CD4-positive, alpha-beta T cell treated with Interferon alpha-2 for 1 hour (primary cell): ENCODE measurements around the gene RERG.

ENCODE experiments used
- DNase-seq, 2 donors: peaks; one replicate each; pipeline ENCODE4 v3.0.0-alpha.2; 2020 to 2022

RERG gene

DNA sequence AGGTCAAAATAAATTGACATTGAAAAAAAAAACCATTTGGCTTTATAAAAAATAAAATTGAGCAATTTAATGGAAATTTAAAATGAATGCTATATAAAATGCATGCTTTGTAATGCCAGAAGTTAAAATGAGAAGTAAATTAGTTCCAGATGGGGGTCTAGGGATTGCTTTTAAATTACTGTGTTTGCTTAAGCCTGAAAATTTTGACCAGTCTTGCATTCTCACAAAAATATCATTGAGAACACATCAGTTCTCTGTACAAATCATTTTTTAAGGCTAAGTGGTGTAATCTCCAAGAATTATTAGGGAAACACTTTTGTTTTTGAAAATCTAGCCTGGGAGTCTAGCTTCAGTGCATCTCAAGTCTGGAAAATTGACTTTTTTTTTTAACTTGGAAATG lies 90.7 kb downstream of the RERG start:
- no peak for DNase-seq

GRCh38 chr12:15123401-15123800 lies 97.8 kb downstream of the RERG start:
- DNase-seq = no peak

DNA sequence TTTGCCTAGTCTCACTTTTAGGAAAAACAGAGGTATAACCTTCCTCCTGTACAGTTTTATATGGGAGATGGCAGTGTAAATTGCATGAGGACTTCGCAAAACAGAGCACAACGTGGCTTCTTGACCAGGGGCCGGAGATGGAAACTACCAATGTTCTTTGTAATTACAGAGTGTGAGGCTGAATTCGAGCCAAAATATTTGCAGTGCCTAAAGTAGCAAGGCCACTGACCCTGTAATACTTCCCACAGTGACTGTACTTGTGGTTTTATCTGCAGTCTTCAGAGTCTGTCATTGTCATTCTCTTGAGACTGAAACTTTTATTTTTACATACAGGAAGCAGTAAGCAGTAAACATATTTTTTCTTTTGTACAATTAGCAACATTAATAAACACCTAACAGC lies 98.9 kb downstream of the RERG start:
- no peak for DNase-seq

GRCh38 chr12:15118955-15119354 lies 102.3 kb downstream of the RERG start:
- DNase-seq = no peak

DNA sequence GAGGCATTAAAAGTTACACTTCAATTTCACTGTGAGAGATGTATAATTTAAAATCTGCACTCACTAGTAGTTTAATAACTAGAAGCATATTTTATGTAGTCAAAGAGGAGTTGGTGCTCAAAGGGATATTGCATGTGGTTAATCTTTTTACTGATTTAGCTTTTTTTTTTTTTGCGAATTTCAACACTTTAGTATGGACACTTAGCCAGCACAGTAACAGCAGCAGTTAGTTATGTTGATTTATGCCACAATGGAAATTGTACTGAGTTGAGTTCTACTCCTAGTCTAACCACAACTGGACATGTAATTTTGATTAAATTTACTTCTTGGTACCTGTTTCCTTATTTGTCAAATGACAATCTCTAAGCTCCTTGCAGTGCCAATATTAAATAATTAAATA lies 104.2 kb downstream of the RERG start:
- no peak for DNase-seq

DNA sequence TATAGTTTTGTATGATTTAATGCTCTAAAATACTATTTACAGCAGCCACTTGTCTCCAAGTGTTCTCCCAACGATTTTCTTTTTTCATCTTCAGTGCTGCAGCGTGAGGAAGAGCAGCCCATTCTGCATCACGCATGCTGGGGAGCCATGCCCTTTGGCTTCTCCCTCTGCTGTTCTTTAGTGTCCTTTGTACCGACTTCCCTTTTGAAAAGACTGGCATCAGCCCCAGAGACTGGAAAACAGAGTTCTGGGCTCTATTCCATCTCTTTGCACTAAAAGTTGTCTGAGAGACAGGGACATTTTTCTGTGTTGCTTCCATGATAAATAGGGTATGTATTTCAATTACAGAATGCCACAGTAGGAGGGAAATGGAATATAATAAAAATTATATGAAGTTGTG lies 105.1 kb downstream of the RERG start:
- no peak for DNase-seq

DNA sequence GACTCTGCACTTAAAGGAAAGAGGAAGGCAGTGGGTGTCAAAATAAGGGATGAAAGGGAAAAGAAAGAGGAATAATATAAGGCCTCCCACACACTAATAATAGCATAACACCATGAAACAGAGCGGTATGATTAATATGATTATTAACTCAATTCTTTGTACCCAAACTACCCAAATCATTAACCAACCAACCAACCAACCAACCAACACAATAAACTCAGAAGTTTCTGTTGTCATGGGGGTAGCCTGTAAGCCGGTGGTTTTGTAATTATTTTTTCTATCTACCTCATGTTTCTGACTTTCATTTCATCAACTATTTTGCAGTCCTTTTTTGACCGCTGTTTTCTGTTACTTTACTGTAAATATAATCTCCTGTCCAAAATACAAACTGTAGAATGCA lies 105.8 kb downstream of the RERG start:
- no peak for DNase-seq

DNA sequence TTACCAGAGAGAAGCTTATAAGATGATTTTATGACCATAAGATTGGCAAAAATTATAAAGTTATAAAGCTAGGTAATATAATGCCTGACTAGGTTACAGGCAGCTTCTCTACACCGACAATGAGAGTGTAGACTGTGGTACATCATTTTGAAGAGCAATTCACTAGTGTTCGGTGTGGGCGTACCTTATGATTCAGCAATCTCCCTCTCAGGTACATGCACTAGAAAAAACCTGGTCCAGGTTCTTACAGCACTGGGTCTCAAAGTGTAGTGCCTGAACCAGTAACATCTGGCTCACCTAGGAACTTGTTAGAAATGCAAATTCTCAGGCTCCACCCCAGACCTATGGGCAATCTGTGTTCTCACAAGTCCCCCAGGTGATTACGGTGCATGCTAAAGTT lies 106.7 kb downstream of the RERG start:
- DNase-seq = no peak

GRCh38 chr12:15092826-15093225 lies 128.4 kb downstream of the RERG start:
- no peak for DNase-seq

DNA sequence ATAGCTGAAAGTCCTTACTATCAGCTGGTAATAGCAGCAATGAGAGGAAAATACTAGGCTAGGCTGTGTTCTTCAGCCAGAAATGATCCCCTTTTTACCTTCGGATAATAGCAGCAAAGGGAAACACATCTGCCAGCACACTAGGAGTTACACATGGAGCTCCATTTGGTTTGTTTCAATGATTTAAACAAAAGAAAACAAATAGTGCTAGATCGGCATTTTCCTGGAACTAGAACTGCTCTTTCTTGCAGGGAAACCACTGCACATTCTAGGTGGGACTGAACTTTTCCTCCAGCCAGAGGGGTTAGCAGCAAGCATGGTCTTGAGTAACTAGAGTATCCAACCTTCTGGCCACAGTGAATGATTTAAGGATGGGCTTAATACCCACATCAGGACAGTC lies 130.8 kb downstream of the RERG start:
- no peak for DNase-seq

GRCh38 chr12:15088105-15088504 lies 133.1 kb downstream of the RERG start:
- DNase-seq = peak in 1 of 2 donors; percentile 11

- DNase-seq = peak in 1 of 2 donors; percentile 9
These were observed 143.5 kb downstream of the RERG start for GRCh38 chr12:15077751-15078150.

- DNase-seq = no peak
These were observed 146.9 kb downstream of the RERG start for GRCh38 chr12:15074351-15074750.

GRCh38 chr12:15059123-15059522 lies 162.1 kb downstream of the RERG start:
- DNase-seq = no peak
